CD14-positive monocyte (primary cell): Measurements from ENCODE around the gene TNFRSF11A. TPM values are rescaled to one million over a fixed set of nuclear protein-coding genes. Genes with fewer than 3 reads are reported as not detected.

Experiments used
- DNase-seq, 3 donors: peaks; one replicate each; pipeline ENCODE4 v3.0.0-alpha.2; 2011 to 2022
- H2AFZ ChIP-seq: 2 replicates; pipeline ENCODE4 v1.6.0; 2012; ENCODE audit warnings: mild to moderate bottlenecking, low read depth, low read length, inconsistent platforms; ENCODE audit not compliant: insufficient read depth, poor library complexity, severe bottlenecking
- H3K27ac ChIP-seq, 2 donors: 1 replicate in 1 of 2; 2 replicates in 1 of 2; pipeline ENCODE4 v1.5.1; 2012 to 2013; ENCODE audit warnings: low read length in 2 of 2, control low read depth in 1 of 2, inconsistent platforms in 1 of 2, low read depth in 1 of 2, mild to moderate bottlenecking in 1 of 2
- H3K27me3 ChIP-seq, 2 donors: one replicate each; pipeline versions ENCODE4 v1.6.0 to v1.6.1; 2011 to 2013; ENCODE audit warnings: low read length in 2 of 2; ENCODE audit not compliant: control insufficient read depth in 2 of 2, insufficient read depth in 2 of 2
- H3K36me3 ChIP-seq, 2 donors: replicated peaks in 1 of 2; 1 replicate in 1 of 2; 2 replicates in 1 of 2; pipeline versions ENCODE4 v1.5.1 to v1.6.1; 2012 to 2013; ENCODE audit warnings: low read length in 2 of 2, control low read depth in 1 of 2, inconsistent platforms in 1 of 2, mild to moderate bottlenecking in 1 of 2; ENCODE audit not compliant: insufficient read depth in 2 of 2, control insufficient read depth in 1 of 2
- H3K4me1 ChIP-seq, 2 donors: 1 replicate in 1 of 2; 2 replicates in 1 of 2; pipeline versions ENCODE4 v1.5.1 to v1.6.1; 2012 to 2013; ENCODE audit warnings: low read length in 2 of 2, control low read depth in 1 of 2, inconsistent platforms in 1 of 2, mild to moderate bottlenecking in 1 of 2, moderate library complexity in 1 of 2; ENCODE audit not compliant: insufficient read depth in 2 of 2, control insufficient read depth in 1 of 2
- H3K4me2 ChIP-seq: replicated peaks from 2 replicates; pipeline ENCODE3; 2012; ENCODE audit warnings: low read length, moderate library complexity, mild to moderate bottlenecking; ENCODE audit not compliant: poor library complexity, severe bottlenecking; ENCODE audit errors: extremely low read depth
- H3K4me3 ChIP-seq, 3 experiments: fragments of 200-600 bp in 1 of 3; sonication (generic) in 1 of 3; replicated peaks in 1 of 3; 1 replicate in 2 of 3; 2 replicates in 1 of 3; pipeline ENCODE4 v1.5.1; 2011 to 2013; ENCODE audit warnings: low read length in 3 of 3, mild to moderate bottlenecking in 3 of 3, control low read depth in 2 of 3, low read depth in 2 of 3, inconsistent platforms in 1 of 3, moderate library complexity in 1 of 3
- H3K79me2 ChIP-seq: 2 replicates; pipeline ENCODE4 v1.6.0; 2012; ENCODE audit warnings: mild to moderate bottlenecking, control low read depth, inconsistent platforms, low read length, moderate library complexity; ENCODE audit not compliant: insufficient read depth
- H3K9ac ChIP-seq: 2 replicates; pipeline ENCODE4 v1.6.0; 2017; ENCODE audit warnings: low read length, mild to moderate bottlenecking; ENCODE audit not compliant: insufficient read depth, poor library complexity, severe bottlenecking
- H3K9me3 ChIP-seq, 2 donors: replicated peaks in 1 of 2; 1 replicate in 1 of 2; 2 replicates in 1 of 2; pipeline versions ENCODE4 v1.5.1 to v1.6.1; 2012 to 2013; ENCODE audit warnings: low read length in 2 of 2, control low read depth in 1 of 2; ENCODE audit not compliant: control insufficient read depth in 1 of 2, insufficient read depth in 1 of 2
- H4K20me1 ChIP-seq: 2 replicates; pipeline ENCODE4 v1.6.0; 2012; ENCODE audit warnings: mild to moderate bottlenecking, low read length, control low read depth, moderate library complexity; ENCODE audit not compliant: insufficient read depth
- H3K27ac Mint-ChIP-seq, 7 donors: one replicate each; pipeline ENCODE4 v1.8.0; 2020; ENCODE audit warnings: mild to moderate bottlenecking in 7 of 7, mixed read lengths in 7 of 7, moderate library complexity in 6 of 7, inconsistent platforms in 2 of 7
- H3K27me3 Mint-ChIP-seq, 3 donors: one replicate each; pipeline ENCODE4 v1.8.0; 2021 to 2022; ENCODE audit warnings: low read depth in 3 of 3, mild to moderate bottlenecking in 3 of 3, mixed read lengths in 3 of 3, moderate library complexity in 3 of 3, inconsistent platforms in 1 of 3
- H3K36me3 Mint-ChIP-seq, 2 donors: one replicate each; pipeline ENCODE4 v1.8.0; 2020; ENCODE audit warnings: mixed read lengths in 2 of 2, inconsistent platforms in 1 of 2, mild to moderate bottlenecking in 1 of 2
- H3K4me1 Mint-ChIP-seq: one replicate; pipeline ENCODE4 v1.8.0; 2020; ENCODE audit warnings: mild to moderate bottlenecking, mixed read lengths
- H3K4me3 Mint-ChIP-seq, 2 donors: one replicate each; pipeline ENCODE4 v1.8.0; 2020; ENCODE audit warnings: mild to moderate bottlenecking in 2 of 2, mixed read lengths in 2 of 2, moderate library complexity in 1 of 2
- H3K9me3 Mint-ChIP-seq, 7 donors: one replicate each; pipeline ENCODE4 v1.8.0; 2020 to 2022; ENCODE audit warnings: mixed read lengths in 7 of 7, mild to moderate bottlenecking in 6 of 7, moderate library complexity in 6 of 7, inconsistent platforms in 2 of 7
- CTCF ChIP-seq: fragments of 200-600 bp; IDR thresholded peaks from one replicate; pipeline ENCODE4 v1.8.0; 2022; ENCODE audit warnings: antibody characterized with exemption, mild to moderate bottlenecking
- WGBS: methylation state at CpG from one replicate; pipeline ENCODE4 v1.1.5; 2013; ENCODE audit warnings: missing lambda C conversion rate; ENCODE audit not compliant: insufficient coverage; 5-methylcytosine and 5-hydroxymethylcytosine counted together
- intact Hi-C, 2 donors: fragments of 100-400 bp; cut with micrococcal nuclease; formaldehyde crosslinking; loops; one replicate each; pipeline versions ENCODE4 v1.15.0 to v1.15.1; 2023
- polyA plus RNA-seq, 3 donors: library from polyadenylated mRNA; depleted of rRNA in 1 of 3; unstranded in 2 of 3; stranded (reverse) in 1 of 3; fragments of 300-500 nt in 2 of 3; fragments of >200 nt in 1 of 3; fragmentation: Illumina TruSeq in 2 of 3; gene quantifications; 1 replicate in 2 of 3; 2 replicates in 1 of 3; pipeline ENCODE4 v1.2.3, GENCODE V29; 2012 to 2021

TNFRSF11A gene
- polyA plus RNA-seq, 3 donors: 0.05 to 0.67 (median 0.24) TPM

- H3K27ac Mint-ChIP-seq: no peak overlapping the region
- Histone ChIP-seq H3K36me3 (no peaks in the 10 kb centered on the region), H3K4me1 (no peaks in the 10 kb centered on the region), H3K4me2 (no peak overlapping the region), H2AFZ (no peak overlapping the region), H3K27me3 (peaks cover 10 to 24% of the 10 kb centered on the region in 2 donors), H3K79me2 (no peaks in the 10 kb centered on the region), H3K9me3 (no peaks in the 10 kb centered on the region), H4K20me1 (no peaks in the 10 kb centered on the region), H3K27ac (no peak overlapping the region), H3K9ac (no peak overlapping the region), H3K4me3 (no peak overlapping the region)
- DNase-seq: no peak
- TF ChIP-seq CTCF: no peak
- WGBS: no CpG with 5 or more reads among the region's 4 CpGs
- H3K9me3 Mint-ChIP-seq: no peaks in the 10 kb centered on the region
- H3K4me1 Mint-ChIP-seq: no peaks in the 10 kb centered on the region
- H3K36me3 Mint-ChIP-seq: no peaks in the 10 kb centered on the region
- peaks cover 13 to 34% (median 17%) of the 10 kb centered on the region in 3 donors for H3K27me3 Mint-ChIP-seq
- intact Hi-C loops: no loop called here
- no peak overlapping the region for H3K4me3 Mint-ChIP-seq
Measured at GRCh38 chr18:62318228-62319180, 6.6 kb upstream of the TNFRSF11A start.

DNA sequence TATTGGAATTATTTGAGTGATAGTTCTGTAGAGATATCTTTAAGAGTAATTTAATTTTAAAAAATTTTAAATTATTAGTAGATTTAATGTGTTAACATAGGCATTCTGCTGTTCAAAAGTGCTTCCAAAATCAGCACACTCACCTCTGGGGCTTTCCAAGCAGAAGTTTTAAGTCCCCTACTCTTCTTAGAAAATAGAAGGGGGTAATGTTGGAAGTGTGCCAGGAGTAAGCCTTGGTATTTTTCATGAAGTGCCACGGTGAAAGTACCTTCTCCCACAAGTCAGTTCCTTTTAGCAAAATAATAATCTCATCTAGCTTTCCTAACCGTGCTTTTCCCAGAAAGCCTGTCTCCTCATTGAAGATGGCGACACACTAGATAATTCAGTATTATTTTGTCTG, 3.9 kb upstream of the TNFRSF11A start:
- no peak overlapping the region for H3K27ac ChIP-seq
- H3K36me3 ChIP-seq: no peaks in the 10 kb centered on the region
- Mint-ChIP-seq H3K4me1 (peaks cover 17% of the 10 kb centered on the region), H3K27me3 (peaks cover 22 to 52% (median 29%) of the 10 kb centered on the region in 3 donors), H3K27ac (no peak overlapping the region), H3K9me3 (peaks cover 0 to 6% (median 4%) of the 10 kb centered on the region in 7 donors), H3K36me3 (peaks cover 4 to 5% of the 10 kb centered on the region in 2 donors), H3K4me3 (no peak overlapping the region)
- no CpG with 5 or more reads among the region's 3 CpGs for WGBS
- no peak overlapping the region for H3K9ac ChIP-seq
- no peaks in the 10 kb centered on the region for H4K20me1 ChIP-seq
- no peaks in the 10 kb centered on the region for H3K9me3 ChIP-seq
- no peak for DNase-seq
- H2AFZ ChIP-seq: no peak overlapping the region
- TF ChIP-seq CTCF: no peak
- no peaks in the 10 kb centered on the region for H3K79me2 ChIP-seq
- H3K4me3 ChIP-seq: no peak overlapping the region
- intact Hi-C loops: no loop called here
- peaks cover 20 to 48% of the 10 kb centered on the region in 2 donors for H3K27me3 ChIP-seq
- peaks cover 18 to 24% of the 10 kb centered on the region in 2 donors for H3K4me1 ChIP-seq
- no peak overlapping the region for H3K4me2 ChIP-seq
